Right lobe of liver (tissue), 6 donors: ENCODE results near the gene FAM161B. TPM values are rescaled to one million over a fixed set of nuclear protein-coding genes. Genes with fewer than 3 reads are reported as not detected.
"Not testable (repeated sequence)": the region's sequence is repeated elsewhere in the genome, so short reads cannot be mapped to it uniquely, and the experiment has no call there.

Experiments
- ATAC-seq, 4 donors: fragments of 200-7000 bp; cut with Tn5 transposase; one replicate each; pipeline ENCODE4 v1.9.1; 2020; ENCODE audit warnings: mild to moderate bottlenecking in 4 of 4, moderate library complexity in 4 of 4
- DNase-seq, 3 donors: peaks; one replicate each; pipeline ENCODE4 v3.0.0-alpha.2; 2020
- H3K27ac ChIP-seq, 3 donors: fragments of 200-600 bp; one replicate each; pipeline ENCODE4 v1.8.0; 2022
- H3K27me3 ChIP-seq, 2 donors: fragments of 200-600 bp; one replicate each; pipeline ENCODE4 v1.8.0; 2022
- H3K36me3 ChIP-seq, 4 donors: fragments of 200-600 bp; sonication (generic) in 1 of 4; one replicate each; pipeline versions ENCODE4 v1.5.1 to v1.8.0; 2017 to 2022; ENCODE audit warnings: control low read depth in 1 of 4
- H3K4me1 ChIP-seq, 4 donors: fragments of 200-600 bp; sonication (generic) in 1 of 4; one replicate each; pipeline versions ENCODE4 v1.5.1 to v1.8.0; 2017 to 2022; ENCODE audit warnings: control low read depth in 1 of 4
- H3K4me3 ChIP-seq, 3 donors: fragments of 200-600 bp; one replicate each; pipeline ENCODE4 v1.8.0; 2022
- H3K9me3 ChIP-seq, 4 donors: fragments of 200-600 bp; sonication (generic) in 1 of 4; one replicate each; pipeline versions ENCODE4 v1.5.1 to v1.8.0; 2017 to 2022; ENCODE audit warnings: control low read depth in 1 of 4
- CTCF ChIP-seq, 4 donors: fragments of 200-600 bp in 3 of 4; fragments of 450-650 bp in 1 of 4; IDR thresholded peaks; one replicate each; pipeline versions ENCODE4 v1.5.1 to v1.8.0; 2016 to 2022; ENCODE audit warnings: antibody characterized with exemption in 4 of 4, mild to moderate bottlenecking in 2 of 4
- POLR2A ChIP-seq: fragments of 450-650 bp; IDR thresholded peaks from one replicate; pipeline ENCODE4 v1.6.1; 2017; ENCODE audit warnings: antibody characterized with exemption, mild to moderate bottlenecking
- WGBS: methylation state at CpG from one replicate; pipeline ENCODE4 v1.1.6; 2018; ENCODE audit warnings: low coverage, low lambda C conversion rate; ENCODE audit not compliant: insufficient coverage; ENCODE audit errors: missing lambda C conversion rate; 5-methylcytosine and 5-hydroxymethylcytosine counted together
- intact Hi-C, 2 donors: fragments of 100-400 bp; cut with DNase I; formaldehyde crosslinking; loops; one replicate each; pipeline versions ENCODE4 v1.11.2 to v1.14.1; 2022
- total RNA-seq, 6 experiments: library from RNA; depleted of rRNA in 2 of 6; stranded (reverse); fragments of >200 nt in 2 of 6; fragmentation: NEBNext Ultra II Directional in 3 of 6; extraction: Animal tissue kit (Norgen Biotek cat#: 25700) in 3 of 6; gene quantifications; one replicate each; pipeline versions ENCODE4 v1.1.0 to v1.2.4, GENCODE V29; 2016 to 2023
- donor health status: DM: no; HTN: yes; CAD: no.
- donor health status: DM: no; HTN: no; CAD: no.
- donor health status: DM: no; HTN: no; CAD: no.
- donor health status: DM: no; HTN: yes; CAD: no.
- donor health status: DM: no; HTN: yes; CAD: no.

Gene FAM161B
- total RNA-seq, 6 experiments from 2014 or later = 1.3 to 2.3 (median 1.5) TPM

DNA sequence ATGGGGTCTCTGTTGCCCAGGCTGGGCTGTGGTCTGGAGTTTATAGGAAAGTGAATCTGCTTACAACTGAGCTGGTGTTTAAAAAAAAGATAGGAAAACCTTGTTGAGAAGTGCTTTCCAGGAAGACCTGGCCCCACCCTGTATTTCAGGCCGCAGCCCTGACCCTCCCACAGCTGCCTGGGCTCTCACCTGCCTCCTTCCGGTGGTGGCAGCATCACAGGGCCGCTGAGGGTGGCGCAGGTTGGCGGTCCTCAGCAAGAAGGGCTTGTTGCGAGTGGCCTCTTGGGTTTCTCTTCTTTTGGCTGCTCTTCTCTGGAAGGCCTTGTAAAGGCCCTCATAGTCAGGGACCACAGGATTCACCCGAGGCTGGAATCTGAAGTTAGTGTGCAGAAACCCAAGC is 7.7 kb downstream of the FAM161B start:
- Histone ChIP-seq H3K27ac (no peak overlapping the region), H3K4me3 (no peak overlapping the region), H3K4me1 (peaks cover 0 to 8% (median 0%) of the 10 kb centered on the region in 4 donors), H3K27me3 (no peaks in the 10 kb centered on the region), H3K36me3 (no peaks in the 10 kb centered on the region), H3K9me3 (no peaks in the 10 kb centered on the region)
- DNase-seq (no peak), ATAC-seq (no peak)
- 50% methylated on average over 1 of the region's 7 CpGs for WGBS
- TF ChIP-seq POLR2A (no peak), CTCF (IDR thresholded peaks at IDR 0.05) (no peak)
- intact Hi-C loops = no loop called here

DNA sequence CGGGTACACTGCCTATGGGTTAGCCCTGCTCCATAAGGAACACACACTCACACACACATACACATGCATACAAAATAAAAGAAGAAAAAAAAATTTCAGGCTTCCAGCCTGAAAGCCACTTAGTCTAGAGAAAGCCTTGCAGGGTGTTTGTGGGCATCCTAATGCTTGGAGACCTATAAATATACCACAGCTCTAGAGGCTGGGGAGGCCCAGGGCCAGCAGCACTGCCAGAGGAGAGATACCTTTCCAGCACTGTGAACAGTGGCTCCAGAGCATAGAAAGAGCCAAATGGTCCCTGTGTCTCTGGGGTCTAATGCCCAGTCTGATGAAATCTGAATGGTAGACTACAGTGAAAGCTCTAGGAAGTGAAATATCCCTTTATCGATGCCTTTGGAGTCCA is 12.9 kb downstream of the FAM161B start:
- H3K4me1 ChIP-seq = no peaks in the 10 kb centered on the region
- peaks cover 0 to 23% (median 5%) of the 10 kb centered on the region in 4 donors for H3K36me3 ChIP-seq
- no peak for ATAC-seq
- no peak for TF ChIP-seq CTCF (IDR thresholded peaks at IDR 0.05)
- TF ChIP-seq POLR2A = no peak
- H3K9me3 ChIP-seq = no peaks in the 10 kb centered on the region
- no peak for DNase-seq
- no peak overlapping the region for H3K27ac ChIP-seq
- intact Hi-C loops = no loop called here
- no peaks in the 10 kb centered on the region for H3K27me3 ChIP-seq
- WGBS = 83% methylated on average over 1 of the region's 2 CpGs
- no peak overlapping the region for H3K4me3 ChIP-seq

GRCh38 chr14:73936548-73936947 is 13.3 kb downstream of the FAM161B start:
- TF ChIP-seq POLR2A (no peak), CTCF (IDR thresholded peaks at IDR 0.05) (no peak)
- H3K4me3 ChIP-seq = no peak overlapping the region
- no peaks in the 10 kb centered on the region for H3K4me1 ChIP-seq
- no peaks in the 10 kb centered on the region for H3K9me3 ChIP-seq
- H3K27ac ChIP-seq = no peak overlapping the region
- intact Hi-C loops = no loop called here
- H3K36me3 ChIP-seq = peaks cover 0 to 28% (median 8%) of the 10 kb centered on the region in 4 donors
- DNase-seq = no peak
- ATAC-seq = no peak
- no CpG with 5 or more reads among the region's 1 CpG for WGBS
- no peaks in the 10 kb centered on the region for H3K27me3 ChIP-seq

DNA sequence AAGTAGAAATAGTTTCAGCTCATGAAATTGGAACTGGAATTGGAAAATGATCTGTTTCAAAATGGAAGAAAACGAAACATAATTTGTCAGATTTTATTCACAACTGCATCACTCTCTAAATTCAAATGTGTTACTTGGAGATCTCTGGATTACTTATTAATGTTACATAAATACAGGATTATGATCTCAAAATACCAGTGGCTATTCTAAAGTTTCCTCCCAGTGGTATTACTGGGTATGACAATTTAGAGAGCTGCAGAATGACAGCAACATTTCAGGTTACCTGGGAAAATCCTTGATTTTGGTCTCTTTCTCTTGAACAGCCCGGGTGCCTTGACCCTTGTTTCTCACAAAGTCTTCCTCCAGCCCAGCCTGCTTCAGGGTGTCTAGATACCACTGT is 14.2 kb downstream of the FAM161B start:
- H3K27ac ChIP-seq = no peak overlapping the region
- DNase-seq (no peak), ATAC-seq (peak in 2 of 4 donors; percentile 28 to 33)
- WGBS = 80% methylated on average over 1 of the region's 2 CpGs
- TF ChIP-seq POLR2A (no peak), CTCF (IDR thresholded peaks at IDR 0.05) (peak in 3 of 4 donors; percentile 15 to 39 (median 30))
- H3K9me3 ChIP-seq = no peaks in the 10 kb centered on the region
- H3K4me3 ChIP-seq = no peak overlapping the region
- H3K36me3 ChIP-seq = peaks cover 0 to 35% (median 12%) of the 10 kb centered on the region in 4 donors
- intact Hi-C loops = no loop called here
- H3K27me3 ChIP-seq = no peaks in the 10 kb centered on the region
- H3K4me1 ChIP-seq = no peaks in the 10 kb centered on the region

- WGBS = 64% methylated on average over 2 of the region's 5 CpGs
- intact Hi-C loops = no loop called here
- ATAC-seq = no peak
- Histone ChIP-seq H3K36me3 (peaks cover 6 to 86% (median 35%) of the 10 kb centered on the region in 4 donors), H3K9me3 (no peaks in the 10 kb centered on the region), H3K27ac (no peak overlapping the region), H3K27me3 (no peaks in the 10 kb centered on the region), H3K4me1 (no peaks in the 10 kb centered on the region), H3K4me3 (no peak overlapping the region)
- TF ChIP-seq POLR2A (no peak), CTCF (IDR thresholded peaks at IDR 0.05) (no peak)
- no peak for DNase-seq
Observed at GRCh38 chr14:73924337-73924736, 25.6 kb downstream of the FAM161B start.

DNA sequence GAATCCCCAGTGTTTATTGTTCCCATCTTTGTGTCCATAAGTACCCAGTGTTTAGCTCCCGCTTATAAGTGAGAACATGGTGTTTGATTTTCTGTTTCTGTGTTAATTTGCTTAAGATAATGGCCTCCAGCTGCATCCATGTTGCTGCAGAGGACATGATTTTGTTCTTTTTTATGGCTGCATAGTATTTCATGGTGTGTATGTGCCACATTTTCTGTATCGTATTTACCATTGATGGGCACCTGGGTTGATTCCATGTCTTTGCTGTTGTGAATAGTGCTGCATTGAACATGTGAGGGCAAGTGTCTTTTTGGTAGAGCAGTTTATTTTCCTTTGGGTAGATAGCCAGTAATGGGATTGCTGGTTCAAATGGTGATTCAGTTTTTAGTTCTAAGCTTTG is 30.4 kb downstream of the FAM161B start:
- H3K27ac ChIP-seq, DNase-seq, H3K27me3 ChIP-seq, H3K4me3 ChIP-seq, ATAC-seq, H3K4me1 ChIP-seq, H3K9me3 ChIP-seq, intact Hi-C loops: not testable (repeated sequence)
- 100% methylated on average over 2 of the region's 2 CpGs for WGBS
- peaks cover 0 to 59% (median 22%) of the 10 kb centered on the region in 4 donors for H3K36me3 ChIP-seq
